ENCODE measurements around the gene ACAD11. TPM values are rescaled to one million over a fixed set of nuclear protein-coding genes. Genes with fewer than 3 reads are reported as not detected.
"Not testable (repeated sequence)": the region's sequence is repeated elsewhere in the genome, so short reads cannot be mapped to it uniquely, and the experiment has no call there.

ACAD11 gene
- total RNA-seq, 1 experiment from 2014 or later, result 6.4 TPM

GRCh38 chr3:132573797-132574211 is 85.8 kb downstream of the ACAD11 start:
- Histone ChIP-seq H3K27ac (no peak overlapping the region), H3K9me3 (replicated peaks) (no peaks in the 10 kb centered on the region; the same call in 1 of the 2 replicates), H3K36me3 (0 out of 2 replicates have a peak, but pooled peaks cover 2% of the 10 kb centered on the region), H3K4me1 (replicated peaks) (no peaks in the 10 kb centered on the region), H3K4me3 (no peak overlapping the region), H3K27me3 (replicated peaks) (no peaks in the 10 kb centered on the region)
- DNase-seq (ENCODE audit: low read depth in 1 of 2, low spot score in 2 of 2), result no peak

GRCh38 chr3:132570016-132570415 is 89.6 kb downstream of the ACAD11 start:
- no peak overlapping the region for H3K4me3 ChIP-seq
- no peak for DNase-seq (ENCODE audit: low read depth in 1 of 2, low spot score in 2 of 2)
- no peak overlapping the region for H3K27ac ChIP-seq

DNA sequence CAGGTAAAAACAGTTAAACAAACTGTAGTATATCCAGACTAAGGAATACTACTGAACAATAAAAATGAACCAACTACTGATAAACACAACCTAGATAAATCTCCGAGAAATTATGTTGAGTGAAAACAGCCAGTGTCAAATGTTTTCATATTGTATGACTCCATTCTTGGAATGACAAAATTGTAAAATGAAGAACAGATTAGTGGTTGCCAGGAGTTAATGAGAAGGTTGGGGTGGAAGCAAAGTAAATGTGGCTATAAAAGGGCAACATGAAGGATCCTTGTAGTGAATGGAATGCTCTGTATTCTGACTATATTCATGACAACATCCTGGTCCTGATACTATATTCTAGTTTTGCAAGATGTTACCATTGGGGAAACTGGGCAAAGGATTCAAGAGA is 90.0 kb downstream of the ACAD11 start:
- Histone ChIP-seq H3K27ac (no peak overlapping the region), H3K4me3 (no peak overlapping the region), H3K27me3 (replicated peaks) (no peaks in the 10 kb centered on the region), H3K9me3 (replicated peaks) (no peaks in the 10 kb centered on the region; the same call in 1 of the 2 replicates), H3K4me1 (replicated peaks) (no peaks in the 10 kb centered on the region), H3K36me3 (no peaks in the 10 kb centered on the region)
- DNase-seq (ENCODE audit: low read depth in 1 of 2, low spot score in 2 of 2), result no peak

More at GRCh38 chr3:132570016-132570415, 89.6 kb downstream of the ACAD11 start:
- H3K27me3 ChIP-seq (replicated peaks), result no peaks in the 10 kb centered on the region
- H3K36me3 ChIP-seq, result no peaks in the 10 kb centered on the region
- H3K4me1 ChIP-seq (replicated peaks), result no peaks in the 10 kb centered on the region
- no peaks in the 10 kb centered on the region; the same call in 1 of the 2 replicates for H3K9me3 ChIP-seq (replicated peaks)

GRCh38 chr3:132569153-132569552 is 90.5 kb downstream of the ACAD11 start:
- Histone ChIP-seq H3K4me1 (replicated peaks) (no peaks in the 10 kb centered on the region), H3K36me3 (no peaks in the 10 kb centered on the region), H3K4me3 (no peak overlapping the region), H3K9me3 (replicated peaks) (no peaks in the 10 kb centered on the region; the same call in 1 of the 2 replicates), H3K27ac (no peak overlapping the region), H3K27me3 (replicated peaks) (no peaks in the 10 kb centered on the region)
- DNase-seq (ENCODE audit: low read depth in 1 of 2, low spot score in 2 of 2), result no peak

- H3K9me3 ChIP-seq (replicated peaks), result no peaks in the 10 kb centered on the region; the same call in 1 of the 2 replicates
- no peaks in the 10 kb centered on the region for H3K4me1 ChIP-seq (replicated peaks)
- no peak overlapping the region for H3K4me3 ChIP-seq
- no peaks in the 10 kb centered on the region for H3K36me3 ChIP-seq
- no peaks in the 10 kb centered on the region for H3K27me3 ChIP-seq (replicated peaks)
- H3K27ac ChIP-seq, result no peak overlapping the region
- no peak for DNase-seq (ENCODE audit: low read depth in 1 of 2, low spot score in 2 of 2)
Observed at GRCh38 chr3:132568422-132568821, 91.2 kb downstream of the ACAD11 start.

DNA sequence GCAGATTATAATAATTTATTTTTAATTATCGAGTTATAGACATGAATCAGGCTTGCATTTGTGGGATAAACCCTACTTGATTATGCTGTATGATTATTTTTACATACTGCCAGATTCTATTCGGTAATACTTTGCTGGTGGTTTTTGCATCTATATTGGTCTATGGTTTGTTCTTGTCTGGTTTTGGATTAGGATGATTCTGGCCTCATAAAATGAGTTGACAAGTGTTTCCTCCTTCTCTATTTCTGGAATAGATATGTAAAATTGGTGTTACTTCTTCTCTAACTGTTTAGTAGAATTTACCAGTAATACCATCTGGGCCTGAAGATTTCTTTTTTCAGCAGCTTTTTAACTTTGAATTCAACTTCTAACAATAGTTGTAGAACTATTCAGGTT is 95.5 kb downstream of the ACAD11 start:
- H3K4me3 ChIP-seq, result no peak overlapping the region
- DNase-seq (ENCODE audit: low read depth in 1 of 2, low spot score in 2 of 2), result no peak

DNA sequence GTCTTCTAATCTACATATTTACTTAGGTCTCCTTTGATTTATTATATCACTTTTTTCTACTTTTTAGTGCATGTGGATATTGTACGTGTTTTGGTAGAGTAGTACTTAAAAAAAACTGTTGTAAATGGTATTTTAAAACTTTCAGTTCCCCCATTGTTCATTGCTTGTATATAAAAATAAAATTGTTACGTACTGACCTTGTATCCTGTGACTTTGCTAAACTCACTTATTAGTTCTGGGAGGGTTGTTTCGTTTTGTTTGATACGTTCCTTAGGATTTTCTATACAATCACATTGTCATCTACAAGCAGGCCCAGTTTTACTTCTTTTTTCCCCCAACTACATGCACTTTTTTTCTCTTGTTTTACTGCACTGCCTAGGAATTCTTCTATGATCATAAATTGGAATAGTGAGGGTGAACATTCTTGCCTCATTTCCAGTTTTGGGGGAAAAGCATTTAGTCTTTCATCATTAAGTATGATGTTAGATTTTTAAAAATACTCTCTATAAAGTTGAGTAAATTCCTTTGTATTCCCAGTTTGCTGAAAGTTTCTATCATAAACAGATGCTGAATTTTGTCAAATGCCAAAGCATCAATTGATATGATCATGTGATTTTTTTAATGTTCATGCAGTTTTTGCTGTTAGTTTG is 96.1 kb downstream of the ACAD11 start:
- Histone ChIP-seq H3K27me3 (replicated peaks) (no peaks in the 10 kb centered on the region), H3K9me3 (replicated peaks) (no peaks in the 10 kb centered on the region), H3K36me3 (no peaks in the 10 kb centered on the region), H3K27ac (no peak overlapping the region), H3K4me3 (no peak overlapping the region), H3K4me1 (replicated peaks) (no peaks in the 10 kb centered on the region)
- no peak for DNase-seq (ENCODE audit: low read depth in 1 of 2, low spot score in 2 of 2)

More for the DNA sequence above, 95.5 kb downstream of the ACAD11 start:
- Histone ChIP-seq H3K4me1 (replicated peaks) (no peaks in the 10 kb centered on the region), H3K27me3 (replicated peaks) (no peaks in the 10 kb centered on the region), H3K27ac (no peak overlapping the region), H3K9me3 (replicated peaks) (no peaks in the 10 kb centered on the region), H3K36me3 (no peaks in the 10 kb centered on the region)

- H3K27me3 ChIP-seq (replicated peaks), result no peaks in the 10 kb centered on the region
- H3K4me3 ChIP-seq, result no peak overlapping the region
- DNase-seq (ENCODE audit: low read depth in 1 of 2, low spot score in 2 of 2), result no peak
- H3K9me3 ChIP-seq (replicated peaks), result no peaks in the 10 kb centered on the region
- no peaks in the 10 kb centered on the region for H3K4me1 ChIP-seq (replicated peaks)
- H3K36me3 ChIP-seq, result no peaks in the 10 kb centered on the region
- H3K27ac ChIP-seq, result no peak overlapping the region
Observed at GRCh38 chr3:132561003-132561402, 98.6 kb downstream of the ACAD11 start.

DNA sequence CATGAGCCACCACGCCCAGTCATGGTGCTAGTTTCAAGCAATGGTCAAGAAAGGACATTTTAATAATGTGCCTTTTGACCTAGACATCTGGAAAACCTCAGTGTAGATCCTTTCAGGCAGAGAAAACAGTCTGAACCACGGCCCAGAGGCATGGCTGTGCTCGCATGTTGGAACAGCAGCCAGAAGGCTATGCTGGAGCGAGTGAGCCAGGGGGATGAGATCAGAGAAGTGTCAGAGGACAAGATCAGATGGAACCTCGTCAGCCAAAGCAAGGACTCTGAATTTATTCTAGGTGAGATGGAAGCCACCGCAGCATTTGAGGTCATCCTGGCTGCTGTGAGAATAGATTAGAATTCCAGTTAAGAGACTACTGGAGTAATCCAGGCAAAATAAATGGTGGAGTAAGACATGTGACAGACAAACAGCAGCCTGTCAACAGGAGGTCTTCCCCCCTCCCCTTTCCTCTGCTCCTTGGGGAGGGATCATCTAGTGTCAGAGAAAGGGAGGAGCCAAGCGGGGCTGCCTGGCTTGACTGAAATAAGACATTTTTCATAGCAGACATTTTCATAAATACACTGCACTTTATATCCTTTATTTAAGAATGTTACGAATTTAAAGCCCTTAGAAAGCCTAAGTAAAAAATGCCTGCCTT is 103.0 kb downstream of the ACAD11 start:
- no peak overlapping the region for H3K27ac ChIP-seq
- peaks cover 18% of the 10 kb centered on the region for H3K4me1 ChIP-seq (replicated peaks)
- no peak for DNase-seq (ENCODE audit: low read depth in 1 of 2, low spot score in 2 of 2)
- H3K4me3 ChIP-seq, result no peak overlapping the region
- no peaks in the 10 kb centered on the region for H3K36me3 ChIP-seq
- no peaks in the 10 kb centered on the region for H3K27me3 ChIP-seq (replicated peaks)
- H3K9me3 ChIP-seq (replicated peaks), result no peaks in the 10 kb centered on the region

DNA sequence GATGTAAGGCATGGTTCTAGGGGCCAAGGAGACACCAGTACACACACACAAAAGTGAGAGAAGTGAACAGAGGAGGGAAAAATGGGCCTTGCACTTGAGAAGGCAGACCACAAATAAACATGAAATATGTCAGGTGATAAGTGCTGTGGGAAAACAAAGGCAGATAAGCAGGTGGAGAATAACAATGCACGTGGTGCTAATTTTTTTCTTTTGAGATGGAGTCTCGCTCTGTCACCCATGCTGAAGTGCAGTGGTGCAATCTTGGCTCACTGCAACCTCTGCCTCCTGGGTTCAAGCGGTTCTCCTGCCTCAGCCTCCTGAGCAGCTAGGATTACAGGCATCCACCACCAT is 103.6 kb downstream of the ACAD11 start:
- H3K27ac ChIP-seq; H3K36me3 ChIP-seq; H3K4me3 ChIP-seq; H3K27me3 ChIP-seq (replicated peaks); DNase-seq (ENCODE audit: low read depth in 1 of 2, low spot score in 2 of 2); H3K9me3 ChIP-seq (replicated peaks): not testable (repeated sequence)
- H3K4me1 ChIP-seq (replicated peaks), result peaks cover 18% of the 10 kb centered on the region

DNA sequence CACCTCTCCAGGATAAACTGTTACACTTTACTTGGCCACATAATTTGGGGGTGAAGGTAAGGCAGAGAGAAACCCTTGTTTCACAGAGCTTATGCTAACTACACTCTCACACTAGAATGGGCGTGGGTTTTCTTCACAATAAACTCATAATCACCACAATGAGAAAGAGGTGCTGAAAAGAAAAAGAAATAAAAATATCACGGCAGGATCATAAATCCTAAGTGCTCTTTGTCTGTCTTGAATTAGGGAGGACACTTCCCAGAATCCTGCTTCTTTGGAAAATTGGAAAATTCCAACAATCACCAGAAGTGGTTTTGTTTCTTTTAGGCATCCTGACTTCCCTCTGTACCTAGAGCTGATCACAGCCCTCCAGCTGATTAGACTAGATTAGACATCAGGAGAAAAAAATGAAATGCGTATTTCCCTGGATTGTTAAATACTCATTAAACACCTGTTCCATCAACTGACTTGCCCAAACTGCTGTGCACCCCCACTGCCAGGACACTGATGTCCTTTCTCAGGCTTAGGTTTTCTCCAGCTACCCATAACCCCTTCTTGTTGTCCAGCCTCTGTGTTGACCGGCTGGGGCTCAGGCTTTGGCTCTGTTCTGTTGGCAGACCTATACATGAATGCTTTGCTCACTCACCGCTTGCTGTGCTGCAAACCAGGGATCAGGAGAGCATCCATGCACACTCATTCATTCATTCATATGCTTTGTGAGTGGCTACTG is 104.1 kb downstream of the ACAD11 start:
- no peak for DNase-seq (ENCODE audit: low read depth in 1 of 2, low spot score in 2 of 2)
- Histone ChIP-seq H3K9me3 (replicated peaks) (no peaks in the 10 kb centered on the region), H3K4me1 (replicated peaks) (peaks cover 21% of the 10 kb centered on the region), H3K36me3 (no peaks in the 10 kb centered on the region), H3K4me3 (no peak overlapping the region), H3K27ac (no peak overlapping the region), H3K27me3 (replicated peaks) (no peaks in the 10 kb centered on the region)

DNA sequence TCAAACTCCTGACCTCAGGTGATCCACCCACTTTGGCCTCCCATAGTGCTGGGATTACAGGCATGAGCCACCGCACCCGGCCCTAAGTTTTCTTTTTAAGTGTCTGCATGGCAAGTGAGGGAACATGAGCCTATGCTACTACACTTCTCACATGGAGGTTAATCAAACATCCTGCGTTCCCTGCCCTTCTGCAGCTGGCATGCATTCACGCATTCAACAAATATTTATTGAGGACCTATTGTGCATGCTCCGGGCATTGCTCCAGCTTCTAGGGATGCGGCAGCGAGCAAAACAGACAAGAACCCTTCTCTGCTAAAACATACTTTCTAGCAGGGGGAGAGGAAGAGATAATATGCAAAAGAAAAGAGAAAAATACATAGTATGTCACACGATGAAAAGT is 105.2 kb downstream of the ACAD11 start:
- H3K36me3 ChIP-seq, result no peaks in the 10 kb centered on the region
- H3K4me3 ChIP-seq, result no peak overlapping the region
- no peaks in the 10 kb centered on the region for H3K27me3 ChIP-seq (replicated peaks)
- H3K4me1 ChIP-seq (replicated peaks), result peaks cover 29% of the 10 kb centered on the region
- no peak overlapping the region for H3K27ac ChIP-seq
- peak; percentile 59 to 69 for DNase-seq (ENCODE audit: low read depth in 1 of 2, low spot score in 2 of 2)
- H3K9me3 ChIP-seq (replicated peaks), result no peaks in the 10 kb centered on the region

- H3K4me1 ChIP-seq (replicated peaks), result peaks cover 29% of the 10 kb centered on the region
- H3K27ac ChIP-seq, result no peak overlapping the region
Observed at GRCh38 chr3:132553826-132554225, 105.8 kb downstream of the ACAD11 start.

More at GRCh38 chr3:132553826-132554225, 105.8 kb downstream of the ACAD11 start:
- DNase-seq (ENCODE audit: low read depth in 1 of 2, low spot score in 2 of 2), result no peak
- no peaks in the 10 kb centered on the region for H3K36me3 ChIP-seq
- no peaks in the 10 kb centered on the region for H3K27me3 ChIP-seq (replicated peaks)
- no peak overlapping the region for H3K4me3 ChIP-seq
- no peaks in the 10 kb centered on the region for H3K9me3 ChIP-seq (replicated peaks)

Measured in SJSA1 (cell line).